ENCODE measurements around the gene NEB.
"Not testable (repeated sequence)": the region's sequence is repeated elsewhere in the genome, so short reads cannot be mapped to it uniquely, and the experiment has no call there.

GRCh38 chr2:151581300-151581699 lies 153.0 kb downstream of the NEB start:
- TF ChIP-seq, protein P1, sequence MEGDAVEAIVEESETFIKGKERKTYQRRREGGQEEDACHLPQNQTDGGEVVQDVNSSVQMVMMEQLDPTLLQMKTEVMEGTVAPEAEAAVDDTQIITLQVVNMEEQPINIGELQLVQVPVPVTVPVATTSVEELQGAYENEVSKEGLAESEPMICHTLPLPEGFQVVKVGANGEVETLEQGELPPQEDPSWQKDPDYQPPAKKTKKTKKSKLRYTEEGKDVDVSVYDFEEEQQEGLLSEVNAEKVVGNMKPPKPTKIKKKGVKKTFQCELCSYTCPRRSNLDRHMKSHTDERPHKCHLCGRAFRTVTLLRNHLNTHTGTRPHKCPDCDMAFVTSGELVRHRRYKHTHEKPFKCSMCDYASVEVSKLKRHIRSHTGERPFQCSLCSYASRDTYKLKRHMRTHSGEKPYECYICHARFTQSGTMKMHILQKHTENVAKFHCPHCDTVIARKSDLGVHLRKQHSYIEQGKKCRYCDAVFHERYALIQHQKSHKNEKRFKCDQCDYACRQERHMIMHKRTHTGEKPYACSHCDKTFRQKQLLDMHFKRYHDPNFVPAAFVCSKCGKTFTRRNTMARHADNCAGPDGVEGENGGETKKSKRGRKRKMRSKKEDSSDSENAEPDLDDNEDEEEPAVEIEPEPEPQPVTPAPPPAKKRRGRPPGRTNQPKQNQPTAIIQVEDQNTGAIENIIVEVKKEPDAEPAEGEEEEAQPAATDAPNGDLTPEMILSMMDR (IDR thresholded peaks at IDR 0.05; ENCODE audit: poor library complexity, severe bottlenecking), result not testable (repeated sequence)
- TF ChIP-seq REST (IDR thresholded peaks at IDR 0.05; ENCODE audit: borderline replicate concordance); EZH2 (IDR thresholded peaks at IDR 0.05; ENCODE audit: borderline replicate concordance, insufficient read depth, low read length, poor library complexity, severe bottlenecking); MXI1 (conservative IDR thresholded peaks at IDR 0.05; ENCODE audit: poor library complexity, severe bottlenecking); TAF1 (IDR thresholded peaks at IDR 0.05; ENCODE audit: low read depth); POLR2AphosphoS5 (IDR thresholded peaks at IDR 0.05); EP300 (conservative IDR thresholded peaks at IDR 0.05; ENCODE audit: poor library complexity, severe bottlenecking); SMC3 (conservative IDR thresholded peaks at IDR 0.05; ENCODE audit: poor library complexity): not testable (repeated sequence)
